ENCODE results near the gene STK38.
A peak's percentile ranks its signal among the peaks of the same experiment; 100 is the strongest.

Gene STK38

GRCh38 chr6:36563928-36564284, 16.6 kb upstream of the STK38 start:
- DNase-seq, result no peak

GRCh38 chr6:36563237-36563927, 16.1 kb upstream of the STK38 start:
- DNase-seq, result peak; percentile 54

GRCh38 chr6:36560822-36561221, 13.5 kb upstream of the STK38 start:
- no peak for DNase-seq

GRCh38 chr6:36559011-36559793, 11.9 kb upstream of the STK38 start:
- no peak for DNase-seq

- DNase-seq, result no peak
Measured at GRCh38 chr6:36556281-36556680, 9.0 kb upstream of the STK38 start.

GRCh38 chr6:36555750-36556252, 8.5 kb upstream of the STK38 start:
- no peak for DNase-seq

- DNase-seq, result no peak
Measured at GRCh38 chr6:36550473-36551000, 3.3 kb upstream of the STK38 start.

- DNase-seq, result no peak
Measured at GRCh38 chr6:36548401-36548743, 1.1 kb upstream of the STK38 start.

- no peak for DNase-seq
Measured at GRCh38 chr6:36547646-36548400, 544 bp upstream of the STK38 start.

- DNase-seq, result no peak
Measured at GRCh38 chr6:36546308-36546919, 865 bp downstream of the STK38 start.

- no peak for DNase-seq
Measured at GRCh38 chr6:36545767-36546307, 1.4 kb downstream of the STK38 start.

- no peak for DNase-seq
Measured at GRCh38 chr6:36544228-36544627, 3.1 kb downstream of the STK38 start.

- DNase-seq, result no peak
Measured at GRCh38 chr6:36542041-36542440, 5.2 kb downstream of the STK38 start.

GRCh38 chr6:36539814-36540568, 7.3 kb downstream of the STK38 start:
- DNase-seq, result no peak

GRCh38 chr6:36536873-36537547, 10.3 kb downstream of the STK38 start:
- no peak for DNase-seq

- no peak for DNase-seq
Measured at GRCh38 chr6:36533321-36533720, 14.0 kb downstream of the STK38 start.

GRCh38 chr6:36526066-36526465, 21.2 kb downstream of the STK38 start:
- DNase-seq, result no peak

GRCh38 chr6:36525346-36525745, 21.9 kb downstream of the STK38 start:
- no peak for DNase-seq

- no peak for DNase-seq
Measured at GRCh38 chr6:36524871-36525270, 22.4 kb downstream of the STK38 start.

- DNase-seq, result peak; percentile 37
Measured at GRCh38 chr6:36523936-36524499, 23.3 kb downstream of the STK38 start.

GRCh38 chr6:36523451-36523850, 23.8 kb downstream of the STK38 start:
- no peak for DNase-seq

Data from fibroblast of skin of back (primary cell).